ENCODE measurements around the gene ACTN4.

Gene ACTN4

DNA sequence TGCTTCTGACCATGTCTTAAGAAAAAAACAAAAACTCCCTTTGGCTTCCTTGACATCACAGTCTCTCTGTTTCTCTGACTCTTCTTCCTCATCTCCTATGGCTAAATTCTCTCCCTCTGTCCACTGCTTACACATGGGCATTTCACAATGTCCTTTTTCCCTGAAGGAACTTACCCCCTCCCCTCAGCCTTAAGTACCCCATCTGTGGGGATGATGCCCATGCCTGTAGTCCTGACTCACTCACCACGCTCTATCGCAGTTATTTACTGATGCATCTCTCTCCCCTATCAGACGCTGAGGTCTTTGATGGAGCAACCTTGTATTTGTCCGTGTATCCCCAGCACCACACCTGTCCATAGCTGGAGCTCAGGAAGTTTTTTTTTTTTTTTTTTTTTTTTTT lies 32.4 kb downstream of the ACTN4 start:
- DNase-seq: no peak

DNA sequence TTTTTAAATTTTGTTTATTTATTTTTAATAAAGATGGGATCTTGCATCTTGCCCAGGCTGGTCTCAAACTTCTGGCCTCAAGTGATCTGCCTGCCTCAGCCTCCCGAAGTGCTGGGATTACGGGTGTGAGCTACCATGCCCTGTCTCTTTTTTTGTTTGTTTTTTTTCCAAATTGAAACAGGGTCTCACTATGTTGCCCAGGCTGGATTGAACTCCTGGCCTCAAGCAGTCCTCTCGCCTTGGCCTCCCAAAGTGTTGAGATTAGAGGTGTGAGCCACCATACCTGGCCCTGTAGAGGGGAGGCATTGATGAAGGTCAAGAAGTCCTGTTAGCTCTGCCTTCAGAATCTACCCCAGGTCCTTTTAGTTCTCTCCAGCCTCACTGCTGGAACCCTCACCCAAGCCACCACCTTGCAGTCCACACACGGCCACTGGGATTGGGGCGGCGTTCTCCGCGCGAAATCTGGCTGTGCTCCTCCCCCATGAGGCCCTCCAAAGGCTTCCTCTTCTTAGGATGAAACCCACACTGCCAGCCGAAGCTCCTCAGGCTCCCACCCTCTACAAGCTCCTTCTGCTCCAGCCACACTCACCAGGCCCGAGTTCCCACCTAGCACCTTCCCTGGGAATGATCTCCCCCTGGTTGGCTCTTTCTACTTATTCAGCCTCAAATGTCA lies 34.9 kb downstream of the ACTN4 start:
- no peak for DNase-seq

DNA sequence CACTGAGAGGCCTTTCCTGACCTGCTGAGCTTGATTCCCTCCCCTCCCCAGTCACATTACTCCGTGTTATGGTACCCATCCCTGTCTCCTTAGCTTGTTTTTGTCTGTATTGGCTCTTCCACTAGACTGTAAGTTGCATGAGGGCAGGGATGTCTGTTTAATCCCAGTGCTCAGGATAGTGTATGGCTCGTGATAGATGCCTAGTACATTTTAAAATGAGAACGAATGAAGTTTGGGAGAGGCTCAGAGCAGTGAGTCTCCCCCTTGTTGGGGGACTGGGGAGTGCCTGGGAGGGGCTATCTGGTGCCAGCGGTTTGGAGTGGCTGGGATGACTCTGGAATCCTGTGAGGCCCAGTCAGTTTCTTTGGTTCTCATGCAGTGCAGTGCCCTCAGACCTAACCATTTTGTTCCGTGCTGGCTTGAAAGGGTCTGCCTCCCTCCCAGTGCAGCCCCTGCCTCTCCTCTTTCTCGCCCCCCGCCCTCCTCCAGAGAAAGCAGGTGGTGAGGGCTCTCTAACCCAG lies 35.5 kb downstream of the ACTN4 start:
- no peak for DNase-seq

DNA sequence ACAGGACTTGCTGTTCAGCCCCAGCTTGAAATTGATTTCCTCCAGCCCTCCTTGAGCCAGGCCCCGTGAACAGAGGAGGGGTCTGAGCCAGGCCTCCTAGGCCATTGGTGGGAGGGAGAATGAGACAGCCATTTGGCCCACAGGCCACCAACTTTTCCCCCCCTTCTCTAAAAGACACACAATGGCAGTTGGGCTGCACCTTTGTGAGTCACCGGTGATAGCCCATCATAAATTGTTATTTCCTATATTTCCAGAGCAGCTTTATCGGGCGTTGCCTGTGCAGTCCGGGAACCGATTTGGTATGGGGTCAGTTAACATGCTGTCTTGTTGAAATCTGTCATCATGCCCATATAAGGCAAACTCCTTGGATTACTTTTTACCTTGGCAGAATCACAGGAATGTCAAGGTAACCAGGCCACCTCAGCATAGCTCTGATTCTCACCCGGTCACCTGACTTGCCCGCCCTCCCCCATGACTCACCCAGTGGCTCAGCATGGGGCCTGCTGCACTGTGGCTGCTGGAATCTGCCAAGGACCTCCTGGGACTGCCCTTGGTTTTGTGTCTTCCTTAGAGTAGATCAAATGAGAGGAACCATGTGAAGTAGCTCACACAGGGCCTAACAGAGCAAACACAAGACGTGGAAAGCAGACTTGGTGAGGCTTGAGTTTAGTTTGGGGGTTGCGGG lies 36.1 kb downstream of the ACTN4 start:
- DNase-seq: peak; percentile 69

DNA sequence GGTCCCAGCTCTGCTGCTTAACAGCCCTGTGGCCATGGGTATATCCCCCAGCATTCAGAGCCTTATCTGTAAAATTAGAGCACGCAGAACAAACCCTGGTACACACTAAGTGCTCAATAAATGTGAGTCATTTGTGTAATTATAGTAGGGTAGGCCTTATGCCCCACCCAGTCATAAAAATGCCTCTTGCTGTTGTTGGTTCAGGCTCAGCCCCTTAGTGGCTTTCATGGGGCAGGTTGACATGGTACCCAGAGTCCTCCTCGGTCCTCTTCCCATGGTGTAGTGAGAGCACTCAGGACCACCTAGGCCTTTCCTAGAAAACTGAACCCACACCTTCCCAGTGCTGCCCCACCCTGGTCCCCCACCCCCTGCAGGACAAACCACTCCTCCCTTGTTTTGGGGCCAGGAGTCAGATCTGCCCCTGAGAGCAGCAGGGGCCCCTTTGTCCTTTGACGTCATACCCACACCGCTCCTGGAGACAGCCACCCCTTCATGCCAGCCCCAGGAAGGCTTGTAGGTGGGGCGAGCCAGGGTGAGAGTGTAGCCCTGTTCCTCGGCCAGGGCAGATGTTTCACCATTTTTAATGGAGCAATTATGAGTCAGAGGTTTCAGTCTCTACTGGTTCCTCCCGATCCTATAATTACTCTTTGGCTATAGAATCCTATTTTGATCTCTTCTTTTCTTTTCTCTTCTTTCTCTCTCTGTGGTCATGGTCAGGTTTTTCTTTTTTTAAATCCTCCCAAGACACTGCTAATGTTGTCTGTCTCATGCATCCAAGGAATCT lies 36.8 kb downstream of the ACTN4 start:
- peak; percentile 75 for DNase-seq

DNA sequence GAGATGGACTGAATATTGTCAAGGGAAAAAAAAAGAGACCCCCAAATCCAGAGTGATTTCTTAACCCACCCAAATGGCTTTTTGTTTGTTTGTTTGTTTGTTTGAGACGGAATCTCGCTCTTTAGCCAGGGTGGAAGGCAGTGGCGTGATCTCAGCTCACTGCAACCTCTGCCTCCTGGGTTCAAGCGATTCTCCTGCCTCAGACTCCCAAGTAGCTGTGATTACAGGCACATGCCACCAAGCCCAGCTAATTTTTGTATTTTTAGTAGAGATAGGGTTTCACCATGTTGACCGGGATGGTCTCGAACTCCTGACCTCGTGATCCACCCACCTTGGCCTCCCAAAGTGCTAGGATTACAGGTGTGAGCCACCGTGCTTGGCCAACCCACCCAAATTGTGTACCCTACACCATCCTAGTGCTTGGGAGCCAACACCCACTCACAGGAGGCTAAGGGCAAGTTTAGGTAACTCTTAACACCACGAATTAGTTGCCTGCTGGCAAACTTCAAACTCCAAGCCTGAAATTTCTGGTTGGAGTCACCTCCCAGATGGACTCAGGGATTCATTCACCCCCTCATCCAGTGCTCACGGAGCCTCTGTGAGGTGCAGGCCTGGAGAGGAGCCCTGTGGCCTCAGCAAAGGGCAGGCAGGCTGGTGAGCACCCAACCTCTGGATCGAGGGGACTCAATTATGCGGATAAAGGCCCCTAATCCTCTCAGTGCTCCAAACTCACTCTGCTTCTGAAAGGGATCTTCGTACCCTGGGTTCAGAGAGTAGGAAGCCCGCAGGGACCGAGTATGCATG lies 37.6 kb downstream of the ACTN4 start:
- no peak for DNase-seq

DNA sequence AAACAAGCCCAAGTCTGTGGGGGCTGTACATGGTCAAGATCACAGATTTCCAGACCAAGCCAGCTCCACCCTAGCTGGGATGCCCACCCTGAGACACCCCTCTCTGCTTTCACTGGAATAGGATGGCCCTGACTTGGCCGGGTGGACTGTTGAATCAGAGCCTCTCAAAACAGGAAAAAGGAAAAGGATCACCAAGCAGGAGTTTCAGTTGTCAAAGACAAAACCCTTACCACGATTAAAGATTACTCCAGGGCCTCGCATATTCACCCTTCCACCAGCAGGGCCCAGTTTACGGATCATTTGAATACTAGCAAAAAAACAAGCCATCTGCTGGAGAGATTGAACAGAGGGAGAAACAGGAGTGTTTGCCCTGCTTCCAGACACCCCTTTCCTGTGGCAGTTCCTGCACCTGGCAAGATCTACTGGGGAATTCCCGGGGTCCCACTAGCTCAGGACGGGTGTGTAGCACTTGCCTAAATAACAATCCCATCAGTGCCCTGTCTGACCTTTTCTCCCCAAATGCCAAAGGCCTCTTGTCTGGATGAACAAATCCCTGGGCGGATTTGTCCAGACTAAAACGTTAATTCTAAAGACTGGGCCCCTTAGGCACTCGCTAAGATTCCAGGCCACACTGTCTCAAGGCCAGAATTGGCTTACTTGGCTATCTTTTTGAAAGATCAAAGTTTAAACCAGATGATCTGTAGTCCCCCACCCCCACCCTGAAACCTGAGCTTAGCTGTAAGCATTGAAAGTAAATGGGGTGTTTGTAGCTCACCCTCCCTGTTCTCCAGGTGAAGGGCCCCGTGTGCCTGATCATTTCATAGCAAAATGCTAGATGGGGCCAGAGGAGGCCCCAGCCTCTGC lies 38.4 kb downstream of the ACTN4 start:
- DNase-seq: no peak

DNA sequence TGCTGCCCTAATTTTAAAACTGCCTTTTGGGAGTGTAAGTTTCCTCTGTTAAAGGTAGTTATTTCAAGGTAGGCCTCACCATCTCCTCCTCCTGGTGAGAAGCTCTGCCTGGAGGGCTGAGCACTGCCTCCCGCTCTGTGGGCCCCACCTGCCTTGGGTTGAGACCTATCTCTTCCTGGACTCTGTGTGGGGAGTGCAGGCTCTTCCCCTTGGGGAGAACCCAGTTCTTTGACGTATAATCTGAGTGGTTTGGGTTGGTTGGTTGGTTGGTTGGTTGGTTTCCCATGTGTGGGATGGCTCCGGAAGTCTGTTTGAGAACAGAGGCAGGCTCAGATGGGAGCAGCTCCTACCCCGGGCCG lies 39.1 kb downstream of the ACTN4 start:
- no peak for DNase-seq

DNA sequence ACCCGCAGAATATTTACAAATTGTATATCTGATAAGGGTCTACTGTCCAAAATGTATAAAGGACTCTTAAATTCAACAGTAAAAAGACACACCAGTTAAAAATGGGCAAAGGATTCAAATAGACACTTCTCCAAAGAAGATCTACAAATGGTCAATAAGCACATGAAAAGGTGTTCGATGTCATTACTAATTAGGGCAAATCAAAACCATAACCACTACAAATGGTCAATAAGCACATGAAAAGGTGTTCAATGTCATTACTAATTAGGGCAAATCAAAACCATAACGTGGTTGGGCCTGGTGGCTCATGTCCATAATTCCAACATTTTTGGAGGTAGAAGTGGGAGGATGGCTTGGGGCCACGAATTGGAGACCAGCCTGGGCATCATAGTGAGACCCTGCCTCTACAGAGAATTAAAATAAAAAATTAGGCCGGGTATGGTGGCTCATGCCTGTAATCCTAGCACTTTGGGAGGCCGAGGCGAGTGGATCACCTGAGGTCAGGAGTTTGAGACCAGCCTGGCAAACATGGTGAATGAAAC lies 40.5 kb downstream of the ACTN4 start:
- DNase-seq: no peak

DNA sequence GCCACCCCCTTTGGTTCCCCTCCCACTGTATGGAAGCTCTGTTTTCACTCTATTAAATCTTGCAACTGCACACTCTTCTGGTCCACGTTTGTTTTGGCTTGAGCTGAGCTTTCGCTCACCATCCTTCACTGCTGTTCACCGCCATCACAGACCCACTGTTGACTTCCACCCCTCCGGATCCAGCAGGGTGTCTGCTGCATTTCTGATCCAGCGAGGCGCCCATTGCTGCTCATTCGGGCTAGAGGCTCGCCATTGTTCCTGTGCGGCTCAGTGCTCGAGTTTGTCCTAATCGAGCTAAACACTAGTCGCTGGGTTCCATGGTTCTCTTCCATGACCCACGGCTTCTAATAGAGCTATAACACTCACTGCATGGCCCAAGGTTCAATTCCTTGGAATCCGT lies 42.7 kb downstream of the ACTN4 start:
- no peak for DNase-seq

DNA sequence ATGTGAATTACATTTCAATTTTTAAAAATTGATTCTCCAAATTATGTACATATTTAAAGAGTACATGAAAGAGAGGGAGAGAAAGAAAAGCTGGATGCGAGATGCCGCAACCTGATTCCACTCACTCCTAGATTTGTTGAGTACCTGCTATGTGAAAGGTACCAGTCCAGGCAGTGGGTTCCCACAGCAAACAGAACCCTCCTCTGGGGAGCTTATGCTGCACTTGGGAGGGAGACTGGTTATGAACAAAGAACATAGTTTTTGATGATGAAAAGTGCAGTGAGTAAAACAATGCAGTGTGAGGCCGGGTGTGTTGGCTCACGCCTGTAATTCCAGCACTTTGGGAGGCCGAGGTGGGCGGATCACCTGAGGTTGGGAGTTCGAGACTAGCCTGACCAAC lies 43.4 kb downstream of the ACTN4 start:
- no peak for DNase-seq

DNA sequence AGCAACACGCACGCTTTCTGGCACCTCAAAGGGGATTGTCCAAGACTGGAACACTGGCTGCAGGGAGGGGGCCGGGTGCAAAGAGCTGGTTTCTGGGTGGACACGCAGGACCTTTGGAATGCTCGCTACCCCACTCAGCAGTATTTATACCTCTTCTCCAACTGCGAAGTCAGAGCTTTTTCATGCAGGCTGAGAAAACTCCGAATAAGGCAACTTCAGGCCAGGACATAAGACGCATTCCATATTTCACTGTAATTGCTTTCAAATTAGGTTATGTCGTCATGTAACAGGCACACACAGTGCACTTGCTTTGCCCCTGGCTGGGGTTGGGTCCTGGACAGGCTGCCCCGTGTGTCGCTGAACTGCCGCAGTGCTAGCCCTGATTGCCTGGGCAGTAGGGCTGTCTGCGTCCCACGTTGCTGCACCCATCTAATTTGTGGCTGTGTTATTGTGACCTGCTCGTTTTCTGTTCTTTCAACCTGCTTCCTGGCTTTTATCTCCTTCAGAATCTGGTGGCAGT lies 44.5 kb downstream of the ACTN4 start:
- no peak for DNase-seq

DNA sequence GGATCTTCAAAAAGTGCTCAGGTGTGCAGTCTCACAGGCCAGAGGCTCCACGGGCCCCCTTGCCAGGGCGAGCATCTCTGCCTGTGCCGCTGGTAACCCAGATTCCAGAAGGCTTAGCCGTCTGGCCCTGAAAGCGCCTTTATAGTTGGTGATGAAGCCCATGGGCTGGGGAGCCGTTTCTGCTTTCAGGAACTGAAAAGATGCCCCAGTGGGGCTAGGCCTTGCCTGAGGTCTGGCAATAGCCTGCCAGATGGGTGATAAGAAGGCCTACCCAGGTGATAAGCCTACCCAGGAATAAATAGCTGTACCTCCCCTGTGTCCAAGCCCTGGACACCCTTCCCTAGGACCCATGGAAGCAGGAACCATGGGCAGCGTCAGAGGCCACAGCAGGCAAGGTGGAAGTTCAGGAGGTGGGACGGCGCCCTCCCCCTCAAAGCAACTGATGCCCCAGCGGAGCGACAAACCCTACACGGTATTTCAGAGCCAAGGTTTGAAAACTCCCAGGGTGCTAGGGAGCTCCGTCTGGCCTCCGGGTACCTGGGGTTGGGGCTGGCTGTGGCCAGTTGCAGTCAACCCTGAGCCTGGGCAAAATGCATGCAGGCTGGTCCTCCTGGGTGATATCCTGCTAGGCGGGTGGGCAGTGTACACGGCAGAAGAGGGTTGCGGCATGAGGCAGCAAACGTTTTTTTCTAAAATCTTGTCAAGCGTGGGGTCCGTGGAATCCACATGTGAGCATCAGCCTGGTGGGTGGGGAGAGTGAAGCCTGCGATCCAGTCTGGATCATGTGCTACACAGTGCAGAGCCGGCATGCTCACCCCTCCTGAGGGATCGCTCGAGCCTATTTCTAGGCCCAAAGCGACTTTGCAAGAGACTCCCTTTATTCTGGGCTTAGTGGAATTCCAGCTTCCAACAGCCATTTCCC lies 45.3 kb downstream of the ACTN4 start:
- DNase-seq: no peak

DNA sequence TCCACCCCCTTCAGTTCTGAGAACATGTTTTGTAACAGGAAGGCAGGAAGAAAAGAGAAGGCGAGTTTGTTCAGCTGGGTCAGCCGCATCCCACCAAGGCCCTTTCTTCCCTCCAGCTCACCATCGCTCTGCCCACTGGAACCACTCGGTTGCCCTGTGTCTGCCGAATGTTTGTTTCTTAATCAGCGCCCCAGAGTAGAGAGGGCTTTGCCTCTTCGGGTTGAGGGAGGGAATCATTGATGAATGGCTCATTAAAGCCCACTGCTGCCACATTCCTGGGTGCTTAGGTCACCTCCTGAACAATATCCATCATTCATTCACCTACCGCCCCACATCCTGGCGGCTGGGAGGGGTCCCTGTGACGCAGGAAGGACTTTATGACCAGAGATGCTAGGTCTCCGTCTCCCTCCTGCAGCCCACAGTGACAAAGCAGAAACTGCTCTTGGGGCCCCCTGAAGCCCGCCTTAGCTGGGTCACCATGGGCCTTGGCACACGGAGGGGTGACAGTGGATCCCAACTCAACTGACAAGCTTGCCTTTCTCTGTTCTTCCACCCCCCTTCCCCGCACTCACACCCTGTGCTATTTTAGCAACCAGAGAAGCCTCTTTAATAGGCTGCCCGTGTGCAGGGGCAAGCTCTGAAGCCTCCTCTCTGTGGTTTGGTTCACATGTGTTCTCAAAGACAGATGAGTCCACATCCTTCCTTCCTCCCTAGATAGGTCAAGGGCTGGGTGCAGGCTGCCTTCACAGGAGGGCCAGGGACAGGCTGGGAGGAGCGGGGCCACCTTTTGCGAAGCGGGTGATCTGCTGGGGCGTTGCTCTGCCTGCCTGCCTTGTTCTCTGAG lies 46.2 kb downstream of the ACTN4 start:
- no peak for DNase-seq

DNA sequence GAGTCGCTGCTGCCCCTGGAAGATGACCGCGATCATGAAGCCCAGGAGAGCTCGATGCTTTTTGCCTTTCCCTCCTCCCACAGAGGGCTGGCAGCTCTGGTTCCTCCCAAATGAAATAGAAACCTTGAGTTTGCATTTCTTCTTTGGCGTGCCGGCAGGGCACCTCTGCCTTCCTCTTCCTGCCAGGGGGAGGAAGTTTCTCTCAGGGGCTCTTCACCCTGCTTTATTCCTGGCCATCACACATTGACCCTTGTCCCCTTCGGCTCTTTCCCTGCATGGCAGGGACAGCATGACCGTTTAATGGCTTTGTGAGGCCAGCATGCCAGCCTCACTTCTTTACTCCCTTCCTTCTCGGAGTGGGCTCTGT lies 47.9 kb downstream of the ACTN4 start:
- DNase-seq: no peak

DNA sequence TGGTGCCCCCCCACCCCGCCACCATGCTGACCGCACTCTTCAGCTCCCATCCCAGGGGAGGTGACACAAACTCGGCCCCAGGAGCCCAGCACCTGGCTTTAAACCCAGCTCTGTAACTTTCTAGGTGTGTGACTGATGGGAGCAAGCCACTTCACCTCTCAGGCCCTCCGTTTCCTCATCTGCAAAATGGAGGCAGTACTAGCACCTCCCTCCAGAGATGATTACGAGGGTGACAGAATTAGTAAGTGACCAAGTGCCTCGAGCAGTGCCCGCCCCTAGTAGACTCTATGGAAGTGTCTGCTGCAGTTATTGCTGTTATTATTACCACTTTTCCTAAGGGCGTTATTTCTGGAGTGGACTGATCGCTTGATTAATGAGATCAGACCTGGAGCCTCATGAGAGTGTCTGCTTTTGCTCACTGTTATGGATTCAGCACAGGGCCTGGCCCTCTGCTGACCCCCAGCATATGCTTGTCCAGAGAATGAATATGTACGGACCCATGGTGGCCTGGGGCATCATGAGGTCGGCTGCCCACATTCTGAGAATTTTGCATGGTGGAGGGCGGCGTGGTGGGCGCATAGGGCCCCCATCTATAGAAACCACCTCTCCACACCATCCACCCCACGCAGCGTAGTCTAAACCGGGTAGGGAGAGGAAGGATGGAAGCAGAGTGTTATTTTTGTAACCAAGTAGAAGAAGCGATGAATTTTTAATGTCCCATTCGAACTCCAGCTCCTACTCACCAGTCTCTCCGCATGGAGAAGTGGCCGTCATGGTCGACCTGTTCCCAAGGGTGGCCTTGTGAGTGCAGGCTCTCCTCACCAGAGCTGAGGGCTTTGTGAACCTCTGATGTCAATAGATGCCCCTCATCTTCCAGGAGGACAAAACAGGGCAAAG lies 48.6 kb downstream of the ACTN4 start:
- no peak for DNase-seq

DNA sequence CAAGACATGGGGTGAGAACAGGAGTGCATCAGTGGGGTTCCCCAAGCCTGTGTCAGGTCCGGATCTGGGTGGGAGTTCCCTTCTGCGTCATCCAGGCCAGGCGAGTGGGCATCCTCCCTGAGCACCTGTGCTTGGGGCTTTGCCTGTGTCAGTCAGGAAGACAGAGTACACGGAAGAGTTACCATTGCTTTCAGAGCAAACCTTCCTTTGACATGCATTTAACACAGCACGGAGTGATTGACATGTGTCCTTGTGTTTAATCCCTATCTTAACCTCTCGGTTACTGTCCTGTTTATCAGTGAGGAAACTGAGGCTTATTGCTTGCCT lies 49.2 kb downstream of the ACTN4 start:
- DNase-seq: no peak

DNA sequence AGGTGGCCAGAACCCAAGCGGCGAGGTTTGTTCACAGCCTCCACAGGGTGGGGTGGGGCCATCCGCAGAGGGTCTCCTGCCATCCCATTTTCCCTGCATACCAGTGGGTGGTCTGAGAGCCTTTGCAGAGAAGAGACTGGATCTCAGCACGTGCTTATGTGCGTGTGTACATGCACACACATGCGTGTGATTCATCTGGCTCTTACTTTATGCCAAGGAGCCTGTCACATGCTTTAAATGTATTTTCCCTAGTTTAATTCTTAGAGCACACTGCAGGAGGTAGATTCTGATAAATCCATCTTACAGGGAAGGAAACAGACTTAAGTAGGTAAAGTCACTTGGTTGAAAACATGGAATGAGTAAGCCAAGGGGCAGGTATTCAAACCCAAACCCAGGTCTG lies 49.7 kb downstream of the ACTN4 start:
- DNase-seq: no peak

DNA sequence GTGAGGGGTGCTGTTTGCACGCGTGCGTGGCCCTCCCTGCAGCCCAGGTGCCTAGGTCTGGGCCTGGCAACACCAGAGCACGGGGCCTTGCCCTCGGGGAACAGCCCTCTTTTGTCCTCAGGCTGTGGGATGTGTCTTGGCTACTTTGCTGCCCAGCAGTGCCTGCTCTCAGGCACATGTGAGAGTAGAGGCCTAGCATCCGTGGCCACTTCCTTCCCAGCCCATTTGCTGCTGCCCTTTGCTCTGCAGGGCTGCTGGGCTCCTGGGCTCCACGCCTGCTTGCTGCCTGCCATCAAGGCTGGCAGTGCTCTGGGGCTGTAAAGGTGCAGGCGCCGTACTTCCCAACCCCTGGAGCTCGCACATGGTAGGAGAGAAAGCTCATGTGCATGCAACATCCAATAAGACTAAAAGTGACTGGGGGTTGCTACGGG lies 50.2 kb downstream of the ACTN4 start:
- no peak for DNase-seq

Data from NCI-H146 (cell line).